GM23248 (cell line): Measurements from ENCODE around the gene YTHDF1. TPM values are rescaled to one million over a fixed set of nuclear protein-coding genes. Genes with fewer than 3 reads are reported as not detected.

Experiments used
- DNase-seq: peaks from one replicate; pipeline ENCODE4 v3.0.0-alpha.2; 2015
- H2AFZ ChIP-seq: fragments of 200-600 bp; sonication (generic); 2 replicates; pipeline ENCODE4 v1.6.1; 2016; ENCODE audit warnings: antibody characterized with exemption
- H3F3A ChIP-seq: fragments of 200-600 bp; sonication (generic); 2 replicates; pipeline ENCODE4 v1.6.1; 2016; ENCODE audit warnings: mild to moderate bottlenecking, antibody characterized with exemption, mixed run types; ENCODE audit not compliant: insufficient read depth
- H3K27ac ChIP-seq: fragments of 200-600 bp; sonication (generic); 2 replicates; pipeline ENCODE4 v1.5.1; 2016; ENCODE audit warnings: mild to moderate bottlenecking
- H3K27me3 ChIP-seq: fragments of 200-600 bp; sonication (generic); replicated peaks from 2 replicates; pipeline ENCODE4 v1.6.1; 2016; ENCODE audit warnings: mild to moderate bottlenecking; ENCODE audit not compliant: insufficient read depth
- H3K36me3 ChIP-seq: fragments of 200-600 bp; sonication (generic); 2 replicates; pipeline ENCODE4 v1.6.1; 2016; ENCODE audit warnings: low read depth, mild to moderate bottlenecking
- H3K4me1 ChIP-seq: fragments of 200-600 bp; sonication (generic); 2 replicates; pipeline ENCODE4 v1.6.1; 2016; ENCODE audit warnings: mild to moderate bottlenecking; ENCODE audit not compliant: insufficient read depth
- H3K4me2 ChIP-seq: fragments of 200-600 bp; sonication (generic); one replicate; pipeline ENCODE4 v1.6.1; 2016; ENCODE audit warnings: mild to moderate bottlenecking; ENCODE audit not compliant: unreplicated experiment
- H3K4me3 ChIP-seq: fragments of 200-600 bp; sonication (generic); 2 replicates; pipeline ENCODE4 v1.5.1; 2016; ENCODE audit warnings: mild to moderate bottlenecking
- H3K79me2 ChIP-seq: fragments of 200-600 bp; sonication (generic); 2 replicates; pipeline ENCODE4 v1.6.1; 2016; ENCODE audit warnings: mild to moderate bottlenecking; ENCODE audit not compliant: insufficient read depth
- H3K9ac ChIP-seq: fragments of 200-600 bp; sonication (generic); 2 replicates; pipeline ENCODE4 v1.6.1; 2016; ENCODE audit warnings: mild to moderate bottlenecking
- H3K9me2 ChIP-seq: fragments of 200-600 bp; sonication (generic); 2 replicates; pipeline ENCODE4 v1.6.1; 2016; ENCODE audit warnings: mixed run types, mild to moderate bottlenecking, moderate library complexity; ENCODE audit not compliant: insufficient read depth
- H3K9me3 ChIP-seq: fragments of 200-600 bp; sonication (generic); one replicate; pipeline ENCODE4 v1.6.1; 2017; ENCODE audit warnings: low read depth
- H4K20me1 ChIP-seq: fragments of 200-600 bp; sonication (generic); 2 replicates; pipeline ENCODE4 v1.6.0; 2016; ENCODE audit not compliant: insufficient read depth
- EZH2 ChIP-seq: fragments of 200-600 bp; sonication (generic); IDR thresholded peaks from 2 replicates; pipeline ENCODE4 v1.6.1; 2018; ENCODE audit warnings: antibody characterized with exemption, mild to moderate bottlenecking; ENCODE audit not compliant: insufficient read depth, poor library complexity, severe bottlenecking
- EZH2phosphoT487 ChIP-seq: fragments of 200-600 bp; sonication (generic); IDR thresholded peaks from 2 replicates; pipeline ENCODE4 v1.6.1; 2018; ENCODE audit warnings: antibody characterized with exemption, moderate library complexity, mild to moderate bottlenecking, low read depth; ENCODE audit not compliant: insufficient read depth
- WGBS, 2 experiments: methylation state at CpG; one replicate each; pipeline ENCODE4 v1.1.6; 2015 to 2017; ENCODE audit warnings: low lambda C conversion rate in 2 of 2, low coverage in 1 of 2; ENCODE audit errors: missing lambda C conversion rate in 2 of 2; 5-methylcytosine and 5-hydroxymethylcytosine counted together
- in situ Hi-C: fragments of 300-500 bp; cut with MboI; formaldehyde crosslinking; loops from 2 replicates; pipeline ENCODE4 v1.15.0; 2020
- polyA plus RNA-seq: library from polyadenylated mRNA; unstranded; fragments of >200 nt; fragmentation: Nextera tagmentation; extraction: Ambion mirVana; gene quantifications from 2 replicates; pipeline ENCODE4 v1.2.1, GENCODE V29; 2016
- total RNA-seq: library from RNA; depleted of rRNA; stranded (reverse); fragments of >200 nt; shearing (Covaris generic); gene quantifications from 2 replicates; pipeline ENCODE4 v1.2.3, GENCODE V29; 2014

Gene YTHDF1
- total and polyA plus RNA-seq, 2 experiments from 2014 or later = 16.7 to 20.4 TPM

GRCh38 chr20:63151554-63152321, 64.2 kb downstream of the YTHDF1 start:
- H3F3A ChIP-seq = no peaks in the 10 kb centered on the region
- H2AFZ ChIP-seq = no peak overlapping the region
- no peak overlapping the region for H3K27ac ChIP-seq
- H3K36me3 ChIP-seq = no peaks in the 10 kb centered on the region
- in situ Hi-C loops = no loop called here
- peaks cover 35% of the 10 kb centered on the region for H3K27me3 ChIP-seq
- H3K4me3 ChIP-seq = no peak overlapping the region
- H3K79me2 ChIP-seq = no peaks in the 10 kb centered on the region
- peak; percentile 45 for DNase-seq
- WGBS, 2 experiments = 36% methylated on average over 33 to 40 of the region's 40 CpGs
- H4K20me1 ChIP-seq = no peaks in the 10 kb centered on the region
- no peak overlapping the region for H3K9ac ChIP-seq
- TF ChIP-seq EZH2phosphoT487 (no peak), EZH2 (no peak)
- H3K9me3 ChIP-seq = no peaks in the 10 kb centered on the region
- H3K4me2 ChIP-seq = no peak overlapping the region
- no peaks in the 10 kb centered on the region for H3K4me1 ChIP-seq
- H3K9me2 ChIP-seq = no peaks in the 10 kb centered on the region

GRCh38 chr20:63150911-63151531, 64.9 kb downstream of the YTHDF1 start:
- Histone ChIP-seq H3K27me3 (peaks cover 35% of the 10 kb centered on the region), H3K9ac (no peak overlapping the region), H3K4me3 (no peak overlapping the region), H3K9me3 (no peaks in the 10 kb centered on the region), H3K36me3 (no peaks in the 10 kb centered on the region), H3K4me2 (no peak overlapping the region), H2AFZ (no peak overlapping the region), H4K20me1 (no peaks in the 10 kb centered on the region), H3K9me2 (no peaks in the 10 kb centered on the region), H3K79me2 (no peaks in the 10 kb centered on the region), H3F3A (no peaks in the 10 kb centered on the region), H3K4me1 (no peaks in the 10 kb centered on the region), H3K27ac (no peak overlapping the region)
- TF ChIP-seq EZH2 (no peak), EZH2phosphoT487 (no peak)
- 56 to 57% methylated on average over 20 to 23 of the region's 23 CpGs for WGBS, 2 experiments
- in situ Hi-C loops = no loop called here
- DNase-seq = no peak

- no peaks in the 10 kb centered on the region for H3K9me3 ChIP-seq
- in situ Hi-C loops = no loop called here
- no peak overlapping the region for H3K9ac ChIP-seq
- no peaks in the 10 kb centered on the region for H3K4me1 ChIP-seq
- 47 to 59% methylated on average over 15 to 19 of the region's 19 CpGs for WGBS, 2 experiments
- H3K79me2 ChIP-seq = no peaks in the 10 kb centered on the region
- no peaks in the 10 kb centered on the region for H4K20me1 ChIP-seq
- H2AFZ ChIP-seq = no peak overlapping the region
- H3K4me3 ChIP-seq = no peak overlapping the region
- H3F3A ChIP-seq = no peaks in the 10 kb centered on the region
- H3K27me3 ChIP-seq = peaks cover 33% of the 10 kb centered on the region
- TF ChIP-seq EZH2phosphoT487 (no peak), EZH2 (no peak)
- H3K27ac ChIP-seq = no peak overlapping the region
- no peaks in the 10 kb centered on the region for H3K36me3 ChIP-seq
- no peak for DNase-seq
- H3K9me2 ChIP-seq = no peaks in the 10 kb centered on the region
- no peak overlapping the region for H3K4me2 ChIP-seq
These were observed 65.5 kb downstream of the YTHDF1 start for GRCh38 chr20:63150391-63150898.

- Histone ChIP-seq H3K9me2 (no peaks in the 10 kb centered on the region), H3K4me1 (no peaks in the 10 kb centered on the region), H3K9ac (no peak overlapping the region), H3K36me3 (no peaks in the 10 kb centered on the region), H2AFZ (no peak overlapping the region), H4K20me1 (no peaks in the 10 kb centered on the region), H3K9me3 (no peaks in the 10 kb centered on the region), H3K4me3 (no peak overlapping the region), H3K4me2 (no peak overlapping the region), H3K27me3 (peaks cover 27% of the 10 kb centered on the region), H3K79me2 (no peaks in the 10 kb centered on the region), H3F3A (no peaks in the 10 kb centered on the region), H3K27ac (no peak overlapping the region)
- in situ Hi-C loops = no loop called here
- TF ChIP-seq EZH2 (no peak), EZH2phosphoT487 (no peak)
- 17 to 20% methylated on average over 13 of the region's 13 CpGs for WGBS, 2 experiments
- DNase-seq = no peak
These were observed 66.3 kb downstream of the YTHDF1 start for GRCh38 chr20:63149531-63150192.
